Fibroblast of upper back skin (primary cell): ENCODE measurements around the gene CSF2RB.

Experiments used
- DNase-seq: peaks from one replicate; pipeline ENCODE4 v3.0.0-alpha.2; 2013

CSF2RB gene

DNA sequence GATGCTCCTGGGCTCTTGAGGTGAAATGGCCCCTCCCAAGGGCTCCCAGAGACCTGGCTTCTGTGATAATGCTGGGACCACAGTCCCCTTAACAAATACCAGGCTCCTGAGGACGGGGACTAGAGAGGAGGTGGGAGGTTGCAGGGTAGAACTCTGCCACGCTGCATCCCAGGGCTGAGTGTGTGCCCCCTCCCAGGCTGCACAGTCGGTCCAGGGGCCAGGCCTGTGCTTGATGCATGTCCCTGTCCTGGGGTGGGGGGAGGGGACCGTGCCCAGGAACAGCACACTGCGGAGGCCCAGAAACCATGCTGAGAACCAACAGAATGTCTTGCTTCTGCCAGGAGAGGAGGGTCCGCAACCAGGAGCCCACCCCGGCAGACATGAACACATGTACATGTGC, 9.3 kb downstream of the CSF2RB start:
- DNase-seq: no peak

DNA sequence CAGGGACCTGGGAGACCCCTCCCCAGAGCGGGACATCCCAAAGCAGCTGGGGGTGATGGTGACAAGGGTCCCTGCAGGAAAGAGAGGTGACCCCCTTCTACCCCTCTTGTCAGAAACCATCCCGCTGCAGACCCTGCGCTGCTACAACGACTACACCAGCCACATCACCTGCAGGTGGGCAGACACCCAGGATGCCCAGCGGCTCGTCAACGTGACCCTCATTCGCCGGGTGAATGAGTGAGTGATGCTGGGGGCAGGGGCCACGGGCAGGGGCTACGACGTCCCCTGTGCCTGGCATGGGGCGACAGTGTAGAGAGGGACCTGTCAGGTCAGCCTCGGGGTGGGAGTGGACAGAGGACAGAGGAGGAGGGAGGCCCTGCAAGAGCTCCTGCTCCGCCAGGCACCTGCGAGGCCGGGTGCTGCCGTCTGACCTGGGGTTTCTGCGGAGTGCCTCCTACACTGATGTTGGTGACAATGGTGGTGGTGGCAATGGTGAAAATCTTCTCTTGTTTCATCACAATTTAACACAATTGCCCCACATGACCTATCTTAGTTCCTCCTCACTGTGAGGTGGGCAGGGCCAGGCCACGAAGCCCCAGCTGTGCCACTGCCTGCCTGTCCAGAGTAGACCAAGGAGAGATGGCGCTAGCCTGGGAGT, 9.8 kb downstream of the CSF2RB start:
- no peak for DNase-seq

- no peak for DNase-seq
These were observed 10.8 kb downstream of the CSF2RB start for GRCh38 chr22:36924151-36924698.

DNA sequence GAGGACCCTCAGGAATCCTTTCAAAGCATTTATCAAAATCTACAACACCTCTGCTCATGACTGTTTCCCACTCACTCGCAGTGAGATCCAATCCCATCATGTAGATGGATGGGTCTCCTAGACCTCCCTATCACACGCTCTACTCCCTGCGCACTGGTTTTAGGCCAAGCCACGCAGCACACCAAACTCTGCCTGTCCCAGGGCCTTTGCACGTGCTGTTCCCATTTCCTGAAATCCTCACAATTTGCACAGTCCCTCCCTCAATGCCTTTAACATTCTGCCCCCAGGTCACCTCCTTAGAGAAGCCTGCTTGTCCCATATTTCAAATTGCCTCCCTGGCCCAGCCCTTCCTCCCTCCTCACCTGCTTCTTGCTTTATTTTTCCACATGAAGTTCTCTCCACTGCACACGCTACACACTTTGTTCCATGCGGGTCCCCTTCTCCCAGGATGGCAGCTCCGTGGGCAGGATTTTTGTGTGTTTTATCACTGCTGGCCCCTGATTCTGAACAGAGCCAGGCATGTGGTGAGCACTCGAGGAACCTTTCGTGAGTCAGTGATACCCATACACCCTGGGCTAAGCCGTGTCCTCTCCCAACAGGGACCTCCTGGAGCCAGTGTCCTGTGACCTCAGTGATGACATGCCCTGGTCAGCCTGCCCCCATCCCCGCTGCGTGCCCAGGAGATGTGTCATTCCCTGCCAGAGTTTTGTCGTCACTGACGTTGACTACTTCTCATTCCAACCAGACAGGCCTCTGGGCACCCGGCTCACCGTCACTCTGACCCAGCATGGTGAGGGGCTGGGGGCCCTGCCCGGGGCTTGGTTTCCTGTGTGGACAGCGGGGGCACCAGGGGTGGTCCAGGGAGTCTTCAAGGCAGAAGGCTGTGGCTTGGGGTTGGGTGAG, 12.2 kb downstream of the CSF2RB start:
- DNase-seq: no peak

GRCh38 chr22:36926309-36926708, 12.9 kb downstream of the CSF2RB start:
- no peak for DNase-seq

- no peak for DNase-seq
These were observed 13.4 kb downstream of the CSF2RB start for GRCh38 chr22:36926721-36927435.

GRCh38 chr22:36927671-36928070, 14.2 kb downstream of the CSF2RB start:
- DNase-seq: no peak

GRCh38 chr22:36928196-36928595, 14.8 kb downstream of the CSF2RB start:
- DNase-seq: no peak

- DNase-seq: no peak
These were observed 15.5 kb downstream of the CSF2RB start for GRCh38 chr22:36928786-36929535.

- DNase-seq: no peak
These were observed 16.2 kb downstream of the CSF2RB start for GRCh38 chr22:36929621-36930020.

GRCh38 chr22:36930041-36930935, 16.9 kb downstream of the CSF2RB start:
- no peak for DNase-seq

- no peak for DNase-seq
These were observed 18.0 kb downstream of the CSF2RB start for GRCh38 chr22:36931446-36931845.

DNA sequence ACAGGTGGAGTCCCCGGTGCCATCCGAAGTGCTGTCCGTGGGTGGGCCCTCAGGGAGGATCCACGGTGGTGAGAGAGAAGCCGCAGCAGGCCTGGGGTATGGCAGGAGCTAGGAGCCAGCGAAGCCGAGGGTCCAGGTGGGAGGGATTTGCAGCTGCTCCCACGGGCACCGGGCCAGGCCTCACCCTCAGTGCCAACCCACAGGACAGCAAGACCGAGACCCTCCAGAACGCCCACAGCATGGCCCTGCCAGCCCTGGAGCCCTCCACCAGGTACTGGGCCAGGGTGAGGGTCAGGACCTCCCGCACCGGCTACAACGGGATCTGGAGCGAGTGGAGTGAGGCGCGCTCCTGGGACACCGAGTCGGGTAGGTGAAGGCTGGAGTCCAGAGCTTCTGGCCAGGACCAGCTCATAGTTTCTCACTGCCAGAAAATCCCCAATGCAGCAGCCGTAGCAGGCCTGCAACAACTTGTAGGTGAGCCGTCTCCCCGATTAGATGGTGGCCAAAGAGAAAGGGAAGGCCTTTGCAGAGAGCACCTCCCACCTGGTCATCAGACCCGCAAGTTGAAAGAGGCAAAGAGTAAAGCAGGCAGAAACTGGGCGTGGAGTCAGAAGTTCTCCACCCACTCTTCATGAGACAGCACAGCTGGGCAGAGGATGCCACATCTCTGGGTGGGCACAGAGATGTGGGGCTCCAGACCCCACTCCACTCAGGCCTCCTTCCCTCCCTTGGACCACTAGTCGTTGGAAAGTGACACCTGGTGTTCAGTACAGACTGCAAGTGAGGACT, 20.4 kb downstream of the CSF2RB start:
- DNase-seq: no peak

DNA sequence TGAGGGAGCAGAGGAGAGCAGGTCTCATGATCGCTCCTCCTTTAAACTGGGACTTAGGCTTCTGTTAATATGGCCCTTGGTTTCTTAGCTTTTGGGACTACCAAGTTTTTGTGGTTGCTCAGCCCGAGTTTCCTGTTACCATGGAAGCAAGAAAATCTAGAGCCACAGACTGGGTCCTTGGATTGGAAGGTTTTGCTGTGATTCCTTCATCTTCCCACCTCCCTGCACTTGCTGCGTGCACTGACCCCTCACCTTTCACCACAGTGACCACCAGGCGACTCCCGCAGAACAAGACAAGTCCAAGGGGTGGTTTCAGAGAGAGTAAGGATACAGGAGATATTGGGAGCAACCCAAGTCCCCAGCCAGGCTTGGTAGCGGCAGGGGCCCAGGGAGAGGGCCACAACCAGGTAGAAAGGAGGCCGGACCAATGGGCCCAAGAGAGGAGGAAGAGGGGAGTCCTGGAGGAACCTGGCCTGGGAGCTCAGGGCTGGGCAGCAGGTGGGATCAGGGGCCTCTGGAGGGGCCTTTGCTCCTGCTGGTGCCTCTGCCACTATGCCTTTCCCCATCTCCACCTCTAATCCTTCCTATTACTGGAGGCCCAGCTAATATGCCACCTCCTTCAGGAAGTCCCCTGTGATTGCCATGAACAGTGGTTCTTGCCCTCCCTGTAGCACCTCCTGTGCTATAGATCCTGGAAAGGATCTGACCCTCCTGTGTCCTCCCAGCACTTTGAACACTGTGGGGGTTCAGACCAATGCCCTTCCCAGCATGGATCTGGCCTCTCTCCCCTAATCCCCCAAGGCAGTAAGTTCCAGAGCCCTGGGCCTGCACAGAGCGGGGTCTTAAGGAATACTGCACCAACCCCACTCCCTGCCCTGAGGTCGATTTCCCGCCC, 21.2 kb downstream of the CSF2RB start:
- DNase-seq: no peak

DNA sequence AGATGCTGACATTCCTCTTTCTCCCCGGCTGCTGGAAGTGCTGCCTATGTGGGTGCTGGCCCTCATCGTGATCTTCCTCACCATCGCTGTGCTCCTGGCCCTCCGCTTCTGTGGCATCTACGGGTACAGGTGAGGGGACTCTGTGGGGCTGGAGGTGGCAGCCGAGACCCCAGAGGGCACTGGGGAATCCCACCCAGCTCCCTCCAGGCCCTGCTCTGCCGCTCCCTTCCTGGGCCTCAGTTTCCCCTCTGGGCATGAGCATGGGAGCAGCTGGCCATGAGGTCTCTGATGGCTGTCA, 21.8 kb downstream of the CSF2RB start:
- DNase-seq: no peak

GRCh38 chr22:36935694-36936093, 22.3 kb downstream of the CSF2RB start:
- no peak for DNase-seq

- no peak for DNase-seq
These were observed 23.1 kb downstream of the CSF2RB start for GRCh38 chr22:36936362-36937116.

- no peak for DNase-seq
These were observed 24.0 kb downstream of the CSF2RB start for GRCh38 chr22:36937319-36938027.
